Mesenchymal stem cell (in vitro differentiated cells and primary cell): ENCODE measurements around the gene ITIH3. TPM values are rescaled to one million over a fixed set of nuclear protein-coding genes. Genes with fewer than 3 reads are reported as not detected.

Experiments
- DNase-seq: peaks from one replicate; pipeline ENCODE4 v3.0.0-alpha.2; 2013
- H2AFZ ChIP-seq: one replicate; pipeline ENCODE4 v1.6.1; 2013; ENCODE audit warnings: low read depth, mild to moderate bottlenecking, control low read depth, inconsistent platforms, low read length, moderate library complexity
- H2AK5ac ChIP-seq: 2 replicates; pipeline ENCODE4 v1.6.1; 2013; ENCODE audit warnings: low read length, moderate library complexity, mild to moderate bottlenecking, inconsistent platforms; ENCODE audit not compliant: severe bottlenecking
- H2BK120ac ChIP-seq: one replicate; pipeline ENCODE4 v1.6.1; 2013; ENCODE audit warnings: low read depth, mild to moderate bottlenecking, inconsistent platforms, low read length, moderate library complexity
- H2BK12ac ChIP-seq, 2 experiments: one replicate each; pipeline ENCODE4 v1.6.1; 2013; ENCODE audit warnings: inconsistent platforms in 2 of 2, low read length in 2 of 2, mild to moderate bottlenecking in 2 of 2, moderate library complexity in 2 of 2, control low read depth in 1 of 2
- H2BK15ac ChIP-seq: one replicate; pipeline ENCODE4 v1.6.1; 2013; ENCODE audit warnings: mild to moderate bottlenecking, low read depth, inconsistent platforms; ENCODE audit not compliant: poor library complexity, severe bottlenecking
- H2BK5ac ChIP-seq: 2 replicates; pipeline ENCODE4 v1.6.1; 2013; ENCODE audit warnings: low read depth, mild to moderate bottlenecking, low read length, control low read depth, inconsistent platforms; ENCODE audit not compliant: poor library complexity, severe bottlenecking
- H3K14ac ChIP-seq, 2 experiments: one replicate each; pipeline ENCODE4 v1.6.1; 2013; ENCODE audit warnings: inconsistent platforms in 2 of 2, low read length in 2 of 2, control low read depth in 1 of 2, mild to moderate bottlenecking in 1 of 2, moderate library complexity in 1 of 2
- H3K18ac ChIP-seq, 2 experiments: one replicate each; pipeline ENCODE4 v1.6.1; 2013; ENCODE audit warnings: inconsistent platforms in 2 of 2, low read length in 2 of 2, control low read depth in 1 of 2, low read depth in 1 of 2, mild to moderate bottlenecking in 1 of 2
- H3K23ac ChIP-seq, 2 experiments: one replicate each; pipeline ENCODE4 v1.6.1; 2013; ENCODE audit warnings: inconsistent platforms in 2 of 2, low read length in 2 of 2, mild to moderate bottlenecking in 2 of 2, moderate library complexity in 2 of 2, control low read depth in 1 of 2
- H3K27ac ChIP-seq: 2 replicates; pipeline ENCODE4 v1.5.1; 2013; ENCODE audit warnings: mild to moderate bottlenecking, moderate library complexity, low read length, control low read depth, inconsistent platforms; ENCODE audit not compliant: poor library complexity, severe bottlenecking
- H3K27me3 ChIP-seq, 2 experiments: 2 replicates each; pipeline versions ENCODE4 v1.6.1 to v1.7.0; 2013; ENCODE audit warnings: low read length in 2 of 2, mild to moderate bottlenecking in 2 of 2, moderate library complexity in 2 of 2, control low read depth in 1 of 2, inconsistent platforms in 1 of 2; ENCODE audit not compliant: control insufficient read depth in 1 of 2, insufficient read depth in 1 of 2
- H3K36me3 ChIP-seq, 2 experiments: 2 replicates each; pipeline versions ENCODE4 v1.6.1 to v1.7.0; 2013; ENCODE audit warnings: low read length in 2 of 2, control low read depth in 1 of 2, inconsistent platforms in 1 of 2, low read depth in 1 of 2, mild to moderate bottlenecking in 1 of 2; ENCODE audit not compliant: insufficient read depth in 2 of 2, control insufficient read depth in 1 of 2
- H3K4ac ChIP-seq, 2 experiments: one replicate each; pipeline ENCODE4 v1.6.1; 2013; ENCODE audit warnings: inconsistent platforms in 2 of 2, low read length in 2 of 2, mild to moderate bottlenecking in 2 of 2, moderate library complexity in 2 of 2, control low read depth in 1 of 2, low read depth in 1 of 2
- H3K4me1 ChIP-seq: 2 replicates; pipeline ENCODE4 v1.6.1; 2013; ENCODE audit warnings: low read depth, low read length, control low read depth; ENCODE audit not compliant: control insufficient read depth, insufficient read depth
- H3K4me2 ChIP-seq: 2 replicates; pipeline ENCODE4 v1.6.1; 2013; ENCODE audit warnings: low read length, mild to moderate bottlenecking, inconsistent platforms; ENCODE audit not compliant: poor library complexity, severe bottlenecking
- H3K4me3 ChIP-seq, 2 experiments: 2 replicates each; pipeline versions ENCODE4 v1.5.1 to v1.7.0; 2013; ENCODE audit warnings: low read length in 2 of 2, mild to moderate bottlenecking in 2 of 2, control low read depth in 1 of 2, low read depth in 1 of 2; ENCODE audit not compliant: insufficient read depth in 1 of 2
- H3K79me1 ChIP-seq: replicated peaks from 2 replicates; pipeline ENCODE4 v1.6.1; 2013; ENCODE audit warnings: mild to moderate bottlenecking, control low read depth, low read length, inconsistent platforms; ENCODE audit not compliant: poor library complexity, severe bottlenecking
- H3K9ac ChIP-seq: 2 replicates; pipeline ENCODE4 v1.7.0; 2013; ENCODE audit warnings: mild to moderate bottlenecking, low read length, moderate library complexity
- H3K9me3 ChIP-seq: 2 replicates; pipeline ENCODE4 v1.7.0; 2013; ENCODE audit warnings: mild to moderate bottlenecking, low read length; ENCODE audit not compliant: control insufficient read depth
- H4K8ac ChIP-seq: one replicate; pipeline ENCODE4 v1.6.1; 2013; ENCODE audit warnings: inconsistent platforms, mild to moderate bottlenecking, low read length, moderate library complexity
- H4K91ac ChIP-seq: one replicate; pipeline ENCODE4 v1.6.1; 2013; ENCODE audit warnings: mild to moderate bottlenecking, low read length, inconsistent platforms
- WGBS: methylation state at CpG from one replicate; pipeline ENCODE4 v1.1.7; 2013; ENCODE audit warnings: mixed read lengths; 5-methylcytosine and 5-hydroxymethylcytosine counted together
- polyA plus RNA-seq, 2 experiments: library from polyadenylated mRNA; stranded (reverse); fragments of 200-250 nt; gene quantifications; one replicate each; pipeline ENCODE4 v1.2.3, GENCODE V29; 2013

The ITIH3 gene
- 0.06 TPM for polyA plus RNA-seq (2013, experiment 1 of 2)
- polyA plus RNA-seq (2013, experiment 2 of 2): 0.12 TPM

GRCh38 chr3:52794612-52795099 lies at the start of gene ITIH3:
Gene ITIH3, plus strand, starts transcription at chr3:52794796. Its CDS starts 8 bp downstream, at chr3:52794804.
- Histone ChIP-seq H3K4me2 (no peak within 1 kb of the TSS), H3K18ac (no peak within 1 kb of the TSS), H2BK5ac (no peak within 1 kb of the TSS), H3K4me1 (peaks cover 3% of the 10 kb centered on the region), H3K23ac (peak within 1 kb of the TSS in 1 of 2 experiments; percentile 23), H3K36me3 (peaks cover 0 to 5% of the 10 kb centered on the region in 2 experiments), H2BK15ac (no peak within 1 kb of the TSS), H2BK12ac (no peak within 1 kb of the TSS), H3K14ac (no peak within 1 kb of the TSS), H3K9ac (no peak within 1 kb of the TSS), H3K4ac (no peak within 1 kb of the TSS), H3K27ac (no peak within 1 kb of the TSS), H3K9me3 (no peaks in the 10 kb centered on the region), H3K4me3 (no peak within 1 kb of the TSS), H3K79me1 (no peaks in the 10 kb centered on the region), H2AK5ac (no peak within 1 kb of the TSS), H2AFZ (no peak within 1 kb of the TSS), H4K91ac (no peak within 1 kb of the TSS), H2BK120ac (no peak within 1 kb of the TSS), H4K8ac (no peak within 1 kb of the TSS), H3K27me3 (peaks cover 8 to 33% of the 10 kb centered on the region in 2 experiments)
- no peak for DNase-seq
- 83% methylated on average over 10 of the region's 10 CpGs for WGBS

GRCh38 chr3:52752045-52752660 lies 42.4 kb upstream of the ITIH3 start:
- Histone ChIP-seq H3K14ac (no peak overlapping the region), H3K79me1 (peaks cover 10% of the 10 kb centered on the region), H4K91ac (no peak overlapping the region), H4K8ac (no peak overlapping the region), H3K4me1 (peaks cover 3% of the 10 kb centered on the region), H3K9ac (no peak overlapping the region), H3K4me3 (no peak overlapping the region), H2AFZ (no peak overlapping the region), H3K36me3 (peaks cover 24 to 56% of the 10 kb centered on the region in 2 experiments), H2BK15ac (no peak overlapping the region), H3K4me2 (no peak overlapping the region), H2BK12ac (no peak overlapping the region), H3K18ac (no peak overlapping the region), H3K4ac (no peak overlapping the region), H2BK5ac (no peak overlapping the region), H2AK5ac (no peak overlapping the region), H3K27me3 (no peaks in the 10 kb centered on the region), H3K23ac (no peak overlapping the region), H2BK120ac (no peak overlapping the region), H3K9me3 (no peaks in the 10 kb centered on the region), H3K27ac (no peak overlapping the region)
- DNase-seq: peak; percentile 41
- 87% methylated on average over 3 of the region's 3 CpGs for WGBS

- H3K23ac ChIP-seq: no peak overlapping the region
- no peak overlapping the region for H3K4ac ChIP-seq
- no peak overlapping the region for H2AFZ ChIP-seq
- peaks cover 8% of the 10 kb centered on the region for H3K79me1 ChIP-seq
- H3K27me3 ChIP-seq: no peaks in the 10 kb centered on the region
- no peaks in the 10 kb centered on the region for H3K9me3 ChIP-seq
- no peak overlapping the region for H2BK5ac ChIP-seq
- DNase-seq: no peak
- H3K9ac ChIP-seq: no peak overlapping the region
- 95% methylated on average over 4 of the region's 4 CpGs for WGBS
- no peak overlapping the region for H3K4me3 ChIP-seq
- no peak overlapping the region for H2BK12ac ChIP-seq
- peaks cover 21 to 59% of the 10 kb centered on the region in 2 experiments for H3K36me3 ChIP-seq
- H2BK15ac ChIP-seq: no peak overlapping the region
- H3K4me1 ChIP-seq: peaks cover 3% of the 10 kb centered on the region
- H3K4me2 ChIP-seq: no peak overlapping the region
- H2AK5ac ChIP-seq: no peak overlapping the region
- H4K8ac ChIP-seq: no peak overlapping the region
- no peak overlapping the region for H3K18ac ChIP-seq
- no peak overlapping the region for H2BK120ac ChIP-seq
- no peak overlapping the region for H4K91ac ChIP-seq
- H3K14ac ChIP-seq: no peak overlapping the region
- no peak overlapping the region for H3K27ac ChIP-seq
Observed at GRCh38 chr3:52754373-52754772, 40.2 kb upstream of the ITIH3 start.

GRCh38 chr3:52756141-52756540 lies 38.5 kb upstream of the ITIH3 start:
- H3K4me1 ChIP-seq: peaks cover 3% of the 10 kb centered on the region
- no peak overlapping the region for H3K27ac ChIP-seq
- H2BK120ac ChIP-seq: no peak overlapping the region
- DNase-seq: no peak
- H3K4ac ChIP-seq: no peak overlapping the region
- no peak overlapping the region for H3K4me3 ChIP-seq
- H3K23ac ChIP-seq: no peak overlapping the region
- no peak overlapping the region for H2AK5ac ChIP-seq
- H3K27me3 ChIP-seq: no peaks in the 10 kb centered on the region
- H2BK15ac ChIP-seq: no peak overlapping the region
- no peak overlapping the region for H2BK5ac ChIP-seq
- no peak overlapping the region for H4K91ac ChIP-seq
- H3K18ac ChIP-seq: no peak overlapping the region
- no peak overlapping the region for H2BK12ac ChIP-seq
- WGBS: 100% methylated on average over 1 of the region's 1 CpG
- H3K9me3 ChIP-seq: no peaks in the 10 kb centered on the region
- H3K4me2 ChIP-seq: no peak overlapping the region
- peaks cover 11 to 58% of the 10 kb centered on the region in 2 experiments for H3K36me3 ChIP-seq
- H3K14ac ChIP-seq: no peak overlapping the region
- peaks cover 9% of the 10 kb centered on the region for H3K79me1 ChIP-seq
- no peak overlapping the region for H4K8ac ChIP-seq
- H2AFZ ChIP-seq: no peak overlapping the region
- H3K9ac ChIP-seq: no peak overlapping the region
